NCI-H1694 (cell line): ENCODE measurements around the gene VRK3.

Experiments used
- DNase-seq: peaks from one replicate; lab custom pipeline; 2025; lab: John Stamatoyannopoulos, UW

VRK3 gene

GRCh38 chr19:50030225-50030624, 5.1 kb upstream of the VRK3 start:
- no peak for DNase-seq

GRCh38 chr19:50026550-50026906, 1.4 kb upstream of the VRK3 start:
- no peak for DNase-seq

- DNase-seq: peak; percentile 97
These were observed 800 bp upstream of the VRK3 start, which contains the start of gene ZNF473 for GRCh38 chr19:50025794-50026549. ZNF473 (plus strand) TSS chr19:50026005; CDS start chr19:50031083, 5,078 bp downstream.

- no peak for DNase-seq
These were observed 502 bp downstream of the VRK3 start for GRCh38 chr19:50024719-50025021.

GRCh38 chr19:50022823-50023222, 2.3 kb downstream of the VRK3 start:
- no peak for DNase-seq

GRCh38 chr19:50020481-50020880, 4.7 kb downstream of the VRK3 start:
- DNase-seq: no peak

GRCh38 chr19:50016225-50016807, 8.9 kb downstream of the VRK3 start:
- no peak for DNase-seq

GRCh38 chr19:50008532-50008931, 16.6 kb downstream of the VRK3 start:
- no peak for DNase-seq

GRCh38 chr19:50007947-50008346, 17.2 kb downstream of the VRK3 start:
- no peak for DNase-seq

- DNase-seq: no peak
These were observed 18.0 kb downstream of the VRK3 start for GRCh38 chr19:50007170-50007569.

GRCh38 chr19:50005428-50005827, 19.7 kb downstream of the VRK3 start:
- DNase-seq: no peak

GRCh38 chr19:50003810-50004419, 21.3 kb downstream of the VRK3 start:
- no peak for DNase-seq

GRCh38 chr19:50003254-50003788, 21.9 kb downstream of the VRK3 start:
- DNase-seq: no peak

- no peak for DNase-seq
These were observed 22.7 kb downstream of the VRK3 start for GRCh38 chr19:50002386-50002960.

- DNase-seq: no peak
These were observed 23.4 kb downstream of the VRK3 start for GRCh38 chr19:50001775-50002174.

GRCh38 chr19:50000841-50001557, 24.2 kb downstream of the VRK3 start:
- DNase-seq: no peak

- no peak for DNase-seq
These were observed 24.9 kb downstream of the VRK3 start for GRCh38 chr19:50000038-50000840.

- peak; percentile 31 for DNase-seq
These were observed 25.7 kb downstream of the VRK3 start for GRCh38 chr19:49999371-50000010.

- no peak for DNase-seq
These were observed 27.5 kb downstream of the VRK3 start for GRCh38 chr19:49997709-49998108.

GRCh38 chr19:49988433-49988832, 36.7 kb downstream of the VRK3 start:
- DNase-seq: no peak

- no peak for DNase-seq
These were observed 37.2 kb downstream of the VRK3 start for GRCh38 chr19:49988007-49988406.
